NOMO-1 treated with dmso at 0.1 percent for 144 hours (cell line): ENCODE measurements around the gene IDUA.
A peak's percentile ranks its signal among the peaks of the same experiment; 100 is the strongest.
"Not testable (repeated sequence)": the region's sequence is repeated elsewhere in the genome, so short reads cannot be mapped to it uniquely, and the experiment has no call there.

ENCODE experiments used
- DNase-seq: peaks from one replicate; lab custom pipeline; 2025; ENCODE audit not compliant: unreplicated experiment; lab: John Stamatoyannopoulos, UW

IDUA gene

GRCh38 chr4:986879-987623 lies at the start of gene IDUA:
Gene IDUA, plus strand, starts transcription at chr4:987044. Its CDS starts 41 bp downstream, at chr4:987085.
- peak; percentile 64 for DNase-seq

DNA sequence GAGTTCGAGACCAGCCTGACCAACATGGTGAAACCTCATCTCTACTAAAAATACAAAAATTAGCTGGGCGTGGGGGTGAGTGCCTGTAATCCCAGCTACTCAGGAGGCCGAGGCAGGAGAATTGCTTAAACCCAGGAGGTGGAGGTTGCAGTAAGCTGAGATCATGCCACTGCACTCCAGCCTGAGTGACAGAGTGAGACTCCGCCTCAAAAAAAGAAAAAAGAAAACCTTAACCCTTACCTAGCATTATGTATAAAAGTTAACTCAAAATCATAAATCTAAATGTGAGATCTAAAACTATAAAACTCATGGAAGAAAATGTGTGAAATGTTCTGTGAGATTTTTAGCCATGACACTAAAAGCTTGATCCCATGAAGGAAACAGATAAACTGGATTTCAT lies 47.3 kb upstream of the IDUA start:
- not testable (repeated sequence) for DNase-seq

GRCh38 chr4:945274-946102 lies 41.4 kb upstream of the IDUA start:
- DNase-seq: no peak

GRCh38 chr4:946103-946450 lies 40.8 kb upstream of the IDUA start:
- DNase-seq: no peak

GRCh38 chr4:946517-947471 lies 40.0 kb upstream of the IDUA start:
- DNase-seq: no peak

GRCh38 chr4:947491-947971 lies 39.3 kb upstream of the IDUA start:
- DNase-seq: no peak

DNA sequence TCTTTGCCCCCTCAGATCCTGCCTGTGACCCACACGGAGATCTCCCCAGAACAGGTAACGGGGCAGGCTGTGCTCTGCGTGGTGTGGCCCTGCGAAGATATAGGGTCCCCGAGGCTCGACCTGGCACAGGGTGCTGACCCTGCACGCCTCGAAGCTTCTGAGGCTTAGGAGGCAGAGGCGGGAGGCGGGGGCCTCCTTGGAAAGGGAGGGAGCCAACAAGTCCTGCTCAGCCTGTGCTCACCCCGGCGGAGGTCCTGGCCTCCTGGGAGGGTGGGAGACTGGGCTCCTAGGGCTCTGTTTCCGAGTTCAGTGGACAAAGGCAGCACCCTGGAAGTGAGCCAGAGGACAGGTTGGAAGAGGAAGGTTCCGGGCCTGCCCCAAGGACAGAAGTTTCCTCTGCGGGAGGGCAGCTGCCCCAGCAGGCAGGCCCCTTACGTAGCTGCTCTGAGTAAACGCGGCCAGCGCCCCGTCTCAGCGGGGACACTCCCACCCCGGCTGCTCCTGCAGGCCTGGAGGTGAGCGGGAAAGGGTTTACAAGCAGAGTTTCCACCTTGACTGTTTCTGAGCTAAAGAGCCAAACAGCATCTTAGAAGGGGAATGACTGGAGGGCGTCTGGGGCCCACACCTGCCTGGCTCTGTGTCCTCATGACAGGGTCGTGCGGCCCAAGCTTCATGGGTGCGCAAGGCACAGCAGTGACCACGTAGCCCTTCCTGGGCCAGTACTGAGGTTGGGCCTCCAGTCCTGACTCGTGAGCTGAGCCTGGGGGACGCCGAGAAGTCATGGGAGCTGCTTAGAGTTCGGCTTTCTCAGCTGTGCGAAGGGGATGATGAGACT lies 38.5 kb upstream of the IDUA start:
- DNase-seq: no peak

DNA sequence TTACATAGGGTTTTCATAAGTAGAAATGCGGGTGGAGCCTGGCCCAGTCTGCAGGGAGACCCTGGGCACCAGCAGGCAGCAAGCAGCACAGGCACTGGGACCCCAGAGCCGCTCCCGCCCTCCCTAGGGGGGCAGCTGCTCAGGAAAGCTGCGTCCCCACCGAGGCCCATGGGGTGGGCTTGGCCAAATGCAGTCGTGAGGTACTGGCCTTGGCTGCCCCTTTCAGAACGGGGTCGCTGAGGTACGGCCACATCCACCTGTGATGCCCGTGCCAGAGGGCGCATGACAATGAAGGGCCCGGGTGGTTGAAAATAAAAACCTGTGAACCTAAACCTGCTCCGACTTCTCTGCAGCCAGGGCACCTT lies 37.9 kb upstream of the IDUA start:
- no peak for DNase-seq

DNA sequence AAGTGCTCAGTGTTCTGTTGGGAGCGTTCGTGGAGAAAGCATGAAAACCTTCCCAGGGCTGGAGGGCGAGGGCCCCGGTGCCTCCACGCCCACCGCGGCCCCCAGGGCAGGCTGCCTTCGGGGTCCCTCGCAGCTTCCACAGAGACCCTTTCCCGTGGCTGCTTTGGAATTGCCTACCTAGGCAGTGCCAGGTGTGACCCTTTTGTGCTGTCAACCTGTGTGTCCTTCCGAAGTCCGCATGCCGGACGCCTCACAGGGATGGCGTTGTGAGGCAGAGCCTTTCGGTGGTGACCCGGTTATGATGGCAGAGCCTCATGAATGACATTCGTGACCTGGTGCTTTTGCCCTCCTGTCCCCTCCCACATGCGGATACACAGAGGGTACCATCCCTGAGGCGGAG lies 37.2 kb upstream of the IDUA start:
- no peak for DNase-seq

GRCh38 chr4:950136-951020 lies 36.5 kb upstream of the IDUA start:
- DNase-seq: no peak

- DNase-seq: no peak
Observed at GRCh38 chr4:951186-951585, 35.7 kb upstream of the IDUA start.

DNA sequence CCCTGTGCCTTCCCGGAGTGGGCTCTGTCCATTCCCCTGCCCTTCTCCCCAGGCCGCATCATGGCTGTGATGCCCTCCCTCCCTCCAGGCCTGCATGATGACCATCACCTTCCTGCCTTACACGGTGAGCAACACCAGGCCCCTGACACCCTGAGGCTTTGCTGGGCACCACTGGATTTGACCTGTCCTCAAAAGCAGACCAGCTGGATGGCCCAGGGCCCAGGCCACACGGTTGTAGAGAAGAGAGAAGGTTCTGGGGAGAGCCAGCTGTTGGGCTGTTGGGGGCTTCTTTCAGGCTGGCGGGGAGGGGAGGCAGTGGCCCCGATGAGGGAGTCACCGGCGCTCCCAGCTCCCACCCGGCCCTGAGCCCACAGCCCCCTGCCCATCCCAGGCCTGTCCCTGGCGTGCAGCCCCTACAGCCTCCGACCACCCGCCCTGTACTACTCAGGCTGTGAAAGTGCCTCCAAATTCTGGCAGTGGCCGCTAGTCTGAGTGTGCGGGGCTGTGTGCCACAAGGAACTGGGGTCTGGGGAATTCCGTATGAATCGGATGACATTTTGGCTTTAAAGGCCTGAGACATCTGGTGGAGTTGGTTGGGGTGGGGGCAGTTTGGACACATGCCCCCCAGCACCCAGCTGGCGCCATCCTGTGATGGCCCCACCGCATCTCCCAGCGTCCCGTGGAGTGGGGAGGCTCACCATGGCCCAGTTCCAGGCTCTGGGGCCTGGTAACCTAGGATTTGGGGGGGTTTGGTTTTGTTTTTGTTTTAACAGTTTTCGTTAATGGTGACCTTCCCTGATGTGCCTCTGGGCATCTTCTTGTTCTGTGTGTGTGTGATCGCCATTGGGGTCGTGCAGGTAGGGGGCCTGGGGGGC lies 35.0 kb upstream of the IDUA start:
- DNase-seq: no peak

GRCh38 chr4:952881-953573 lies 33.8 kb upstream of the IDUA start:
- DNase-seq: no peak

DNA sequence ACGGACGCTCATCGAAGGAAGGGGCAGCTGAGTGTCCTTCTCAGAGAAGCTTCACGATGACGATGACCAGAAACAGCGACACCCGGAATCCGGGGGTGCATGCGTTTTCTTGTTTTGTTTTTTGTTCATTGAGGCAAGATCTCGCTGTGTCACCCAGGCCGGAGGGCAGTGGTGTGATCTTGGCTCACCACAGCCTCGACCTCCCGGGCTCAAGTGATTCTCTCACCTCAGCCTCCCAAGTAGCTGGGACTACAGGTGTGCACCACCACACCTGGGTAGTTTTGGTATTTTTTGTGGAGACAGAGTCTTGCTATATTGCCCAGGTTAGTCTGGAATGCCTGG lies 33.3 kb upstream of the IDUA start:
- no peak for DNase-seq

GRCh38 chr4:954211-955020 lies 32.4 kb upstream of the IDUA start:
- no peak for DNase-seq

DNA sequence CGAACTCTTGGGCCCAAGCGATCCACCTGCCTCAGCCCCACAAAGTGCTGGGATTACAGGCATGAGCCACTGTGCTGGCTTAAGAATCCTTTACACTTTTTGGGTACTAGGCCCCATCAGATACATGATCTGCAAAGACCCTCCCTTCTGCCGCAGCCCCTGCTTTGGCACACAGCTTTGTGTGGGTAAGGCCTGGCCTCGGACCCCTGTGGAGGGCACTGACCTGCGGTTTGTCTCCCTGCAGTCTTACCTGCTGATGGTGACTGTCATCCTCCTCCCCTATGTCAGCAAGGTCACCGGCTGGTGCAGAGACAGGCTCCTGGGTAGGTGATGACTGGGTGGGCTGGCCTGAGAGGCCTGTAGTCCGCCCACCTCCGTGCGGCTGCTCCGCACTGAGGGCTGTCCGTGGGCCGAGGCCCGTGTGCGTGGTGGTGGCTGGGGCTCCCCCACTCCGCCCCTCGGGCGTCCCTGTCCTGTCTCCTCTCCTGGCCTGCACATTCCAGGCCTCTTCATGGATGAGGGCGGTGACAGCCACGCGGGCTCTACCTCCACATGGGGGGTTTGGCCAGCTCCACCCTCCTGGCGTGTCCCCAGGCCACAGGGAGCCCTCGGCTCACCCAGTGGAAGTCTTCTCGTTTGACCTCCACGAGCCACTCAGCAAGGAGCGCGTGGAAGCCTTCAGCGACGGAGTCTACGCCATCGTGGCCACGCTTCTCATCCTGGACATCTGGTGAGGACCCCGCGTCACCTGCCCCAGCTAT lies 31.5 kb upstream of the IDUA start:
- no peak for DNase-seq
